ENCODE data around the gene C1QTNF2. TPM values are rescaled to one million over a fixed set of nuclear protein-coding genes. Genes with fewer than 3 reads are reported as not detected.

C1QTNF2 gene
- total RNA-seq, 2 experiments from 2014 or later: not detected

- ATAC-seq (ENCODE audit: poor library complexity): no peak
- H3K27me3 Mint-ChIP-seq: peaks cover 79% of the 10 kb centered on the region
These were observed 3.2 kb downstream of the C1QTNF2 start for GRCh38 chr5:160367261-160367660.

GRCh38 chr5:160366230-160366629, 4.2 kb downstream of the C1QTNF2 start:
- no peak overlapping the region for H3K4me3 Mint-ChIP-seq
- ChIA-PET POLR2A (no interaction called here), CTCF (no interaction called here)
- intact Hi-C loops (cut with DNase I, micrococcal nuclease): no loop called here
- H3K4me1 Mint-ChIP-seq (ENCODE audit: low read depth): peaks cover 14% of the 10 kb centered on the region
- DNase-seq (no peak), ATAC-seq (ENCODE audit: poor library complexity) (no peak)
- Histone ChIP-seq H3K27me3 (ENCODE audit: control insufficient read depth in 1 of 2, insufficient read depth in 2 of 2, low read length in 2 of 2) (peaks cover 24 to 28% of the 10 kb centered on the region in 2 experiments), H3K9me3 (ENCODE audit: control insufficient read depth in 1 of 2, insufficient read depth in 1 of 2, low read length in 2 of 2) (peaks cover 0 to 4% of the 10 kb centered on the region in 2 experiments), H3K4me1 (ENCODE audit: insufficient read depth, low read length) (peaks cover 11% of the 10 kb centered on the region), H3K36me3 (ENCODE audit: insufficient read depth, low read length) (no peaks in the 10 kb centered on the region), H3K27ac (ENCODE audit: low read depth in 1 of 2, low read length in 2 of 2) (no peak overlapping the region), H3K4me3 (ENCODE audit: low read length) (no peak overlapping the region)
- no peak for TF ChIP-seq CTCF (IDR thresholded peaks at IDR 0.05)
- no peaks in the 10 kb centered on the region for H3K9me3 Mint-ChIP-seq
- H3K27ac Mint-ChIP-seq: no peak overlapping the region
- H3K36me3 Mint-ChIP-seq (ENCODE audit: low read depth): no peaks in the 10 kb centered on the region
- peaks cover 75% of the 10 kb centered on the region for H3K27me3 Mint-ChIP-seq

More at GRCh38 chr5:160367261-160367660, 3.2 kb downstream of the C1QTNF2 start:
- intact Hi-C loops (cut with DNase I, micrococcal nuclease): no loop called here
- H3K9me3 Mint-ChIP-seq: no peaks in the 10 kb centered on the region
- peaks cover 0 to 4% of the 10 kb centered on the region in 2 experiments for H3K9me3 ChIP-seq (ENCODE audit: control insufficient read depth in 1 of 2, insufficient read depth in 1 of 2, low read length in 2 of 2)
- ChIA-PET CTCF (no interaction called here), POLR2A (no interaction called here)
- no peak overlapping the region for H3K4me3 ChIP-seq (ENCODE audit: low read length)
- H3K4me1 ChIP-seq (ENCODE audit: insufficient read depth, low read length): peaks cover 11% of the 10 kb centered on the region
- no peak for DNase-seq
- no peaks in the 10 kb centered on the region for H3K36me3 Mint-ChIP-seq (ENCODE audit: low read depth)
- no peak overlapping the region for H3K27ac ChIP-seq (ENCODE audit: low read depth in 1 of 2, low read length in 2 of 2)
- peaks cover 14% of the 10 kb centered on the region for H3K4me1 Mint-ChIP-seq (ENCODE audit: low read depth)
- no peaks in the 10 kb centered on the region for H3K36me3 ChIP-seq (ENCODE audit: insufficient read depth, low read length)
- TF ChIP-seq CTCF (IDR thresholded peaks at IDR 0.05): no peak
- H3K27me3 ChIP-seq (ENCODE audit: control insufficient read depth in 1 of 2, insufficient read depth in 2 of 2, low read length in 2 of 2): peaks cover 26 to 34% of the 10 kb centered on the region in 2 experiments
- H3K27ac Mint-ChIP-seq: no peak overlapping the region
- H3K4me3 Mint-ChIP-seq: no peak overlapping the region

GRCh38 chr5:160363660-160364395, 6.6 kb downstream of the C1QTNF2 start:
- CTCF ChIA-PET: no interaction called here
- no peak for TF ChIP-seq CTCF (IDR thresholded peaks at IDR 0.05)
- Histone ChIP-seq H3K36me3 (ENCODE audit: insufficient read depth, low read length) (no peaks in the 10 kb centered on the region), H3K27me3 (ENCODE audit: control insufficient read depth in 1 of 2, insufficient read depth in 2 of 2, low read length in 2 of 2) (peaks cover 0 to 13% of the 10 kb centered on the region in 2 experiments), H3K4me1 (ENCODE audit: insufficient read depth, low read length) (no peaks in the 10 kb centered on the region), H3K9me3 (ENCODE audit: control insufficient read depth in 1 of 2, insufficient read depth in 1 of 2, low read length in 2 of 2) (no peaks in the 10 kb centered on the region), H3K4me3 (ENCODE audit: low read length) (no peak overlapping the region), H3K27ac (ENCODE audit: low read depth in 1 of 2, low read length in 2 of 2) (no peak overlapping the region)
- ATAC-seq (ENCODE audit: poor library complexity) (no peak), DNase-seq (no peak)
- Mint-ChIP-seq H3K36me3 (ENCODE audit: low read depth) (no peaks in the 10 kb centered on the region), H3K27ac (no peak overlapping the region), H3K9me3 (no peaks in the 10 kb centered on the region), H3K4me3 (no peak overlapping the region), H3K4me1 (ENCODE audit: low read depth) (no peaks in the 10 kb centered on the region), H3K27me3 (peaks cover 53% of the 10 kb centered on the region)
- intact Hi-C loops (cut with DNase I, micrococcal nuclease): no loop called here
- POLR2A ChIA-PET: no interaction called here

Measured in CD4-positive, alpha-beta T cell (primary cell).